Measurements from ENCODE around the gene ST14.

ST14 gene

GRCh38 chr11:130145975-130146776 lies 13.4 kb upstream of the ST14 start:
- no peak overlapping the region for H3K4me3 ChIP-seq (ENCODE audit: low read depth, low read length)
- TF ChIP-seq CTCF (IDR thresholded peaks at IDR 0.05; ENCODE audit: low read depth, low read length): peak; percentile 28; the same call in 1 of the 2 replicates

- TF ChIP-seq CTCF (IDR thresholded peaks at IDR 0.05; ENCODE audit: low read depth, low read length): no peak
- no peak overlapping the region for H3K4me3 ChIP-seq (ENCODE audit: low read depth, low read length)
Measured at GRCh38 chr11:130146796-130147195, 12.8 kb upstream of the ST14 start.

DNA sequence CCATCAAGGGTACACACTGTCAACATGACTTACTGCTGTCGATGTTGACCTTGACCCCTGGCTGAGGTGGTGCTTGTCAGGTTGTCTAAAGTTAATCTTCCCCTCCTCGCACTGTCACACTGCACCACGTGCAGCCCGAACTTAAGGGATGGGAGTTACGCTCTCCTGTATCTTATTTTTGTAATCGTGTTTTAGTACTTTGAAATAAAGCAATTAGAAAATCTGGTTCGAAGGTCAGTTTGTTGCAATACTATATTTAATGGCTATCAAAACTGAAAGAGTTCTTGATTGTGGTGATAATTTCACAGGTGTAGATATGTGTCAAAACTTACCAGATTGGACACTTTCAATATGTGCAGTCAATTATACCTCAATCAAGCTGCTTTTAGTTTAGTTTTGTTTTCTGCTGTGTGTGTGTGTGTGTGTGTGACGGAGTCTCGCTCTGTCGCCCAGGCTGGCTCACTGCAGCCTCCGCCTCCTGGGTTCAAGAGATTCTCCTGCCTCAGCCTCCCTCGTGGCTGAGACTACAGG lies 10.7 kb upstream of the ST14 start:
- TF ChIP-seq CTCF (IDR thresholded peaks at IDR 0.05; ENCODE audit: low read depth, low read length): no peak
- no peak overlapping the region for H3K4me3 ChIP-seq (ENCODE audit: low read depth, low read length)

- TF ChIP-seq CTCF (IDR thresholded peaks at IDR 0.05; ENCODE audit: low read depth, low read length): no peak
- no peak overlapping the region for H3K4me3 ChIP-seq (ENCODE audit: low read depth, low read length)
Measured at GRCh38 chr11:130150790-130151189, 8.8 kb upstream of the ST14 start.

GRCh38 chr11:130151196-130151595 lies 8.4 kb upstream of the ST14 start:
- no peak overlapping the region for H3K4me3 ChIP-seq (ENCODE audit: low read depth, low read length)
- no peak for TF ChIP-seq CTCF (IDR thresholded peaks at IDR 0.05; ENCODE audit: low read depth, low read length)

DNA sequence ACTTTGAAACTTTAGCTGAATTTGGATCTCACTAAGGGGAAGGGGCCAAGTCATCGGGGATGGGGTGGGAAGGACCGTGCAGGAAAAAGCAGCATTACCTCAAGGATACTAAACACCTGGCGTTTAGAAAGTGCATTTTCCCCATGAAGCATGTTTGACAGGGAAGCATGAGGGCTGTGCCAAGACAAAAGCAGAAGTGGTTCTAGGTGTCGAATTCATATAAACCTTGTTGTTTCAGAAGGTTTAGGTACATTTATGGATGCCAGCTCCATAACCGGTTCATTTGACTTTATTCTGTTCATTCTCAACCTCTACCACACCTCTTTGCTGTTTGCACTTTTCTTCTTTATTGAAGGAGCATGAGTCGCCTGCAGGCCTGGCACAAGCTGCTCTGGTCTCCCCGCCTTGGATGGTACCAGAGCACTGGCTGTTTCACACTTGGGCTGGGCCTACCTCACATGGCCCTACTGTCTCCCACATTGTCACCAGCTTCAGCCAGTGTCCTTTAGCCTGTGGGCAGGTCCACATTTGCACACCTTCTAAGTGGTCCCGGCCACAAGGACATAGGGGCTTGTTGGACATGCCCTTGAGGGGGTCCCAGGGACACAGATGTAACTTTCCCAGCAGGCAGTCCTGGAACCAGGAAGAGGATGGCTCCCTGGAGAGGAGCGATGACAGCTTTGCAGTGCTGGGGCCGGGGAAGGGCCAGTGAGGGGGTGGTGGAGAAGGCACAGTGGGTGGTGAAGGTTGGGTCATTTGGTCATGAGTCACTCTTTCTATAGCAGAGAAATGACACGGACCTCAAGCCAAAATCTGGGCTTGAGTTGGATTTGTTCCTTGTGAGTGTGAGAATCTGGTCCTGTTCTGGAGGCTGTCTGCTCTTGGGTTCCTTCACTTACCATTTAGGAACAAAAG lies 3.2 kb upstream of the ST14 start:
- no peak overlapping the region for H3K4me3 ChIP-seq (ENCODE audit: low read depth, low read length)
- no peak for TF ChIP-seq CTCF (IDR thresholded peaks at IDR 0.05; ENCODE audit: low read depth, low read length)

Data from WI38 (cell line).